ENCODE data around the gene KIF12.

KIF12 gene

DNA sequence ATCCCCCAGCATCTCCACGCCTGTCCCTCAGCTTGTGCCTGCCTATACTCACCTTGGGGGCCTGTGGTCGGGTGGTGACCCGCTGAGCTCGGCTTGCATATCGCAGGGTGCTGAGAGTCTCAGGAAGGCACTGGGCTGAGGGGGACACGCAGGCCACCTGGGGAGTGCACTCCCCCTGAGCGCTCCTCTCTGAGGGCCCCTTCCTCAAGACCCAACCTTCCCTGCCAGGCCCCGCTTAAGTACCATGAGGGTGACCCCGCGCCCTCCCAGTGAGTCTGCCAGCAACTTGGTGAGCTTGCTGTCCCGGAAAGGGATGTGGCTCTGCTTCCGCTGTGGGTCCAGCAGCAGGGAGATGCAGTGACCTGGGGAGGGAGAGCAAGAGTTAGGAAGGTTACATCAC is 4.1 kb downstream of the KIF12 start:
- FAIRE-seq (no peak), DNase-seq (ENCODE audit: insufficient read length, low spot score) (no peak)
- TF ChIP-seq, protein P1, sequence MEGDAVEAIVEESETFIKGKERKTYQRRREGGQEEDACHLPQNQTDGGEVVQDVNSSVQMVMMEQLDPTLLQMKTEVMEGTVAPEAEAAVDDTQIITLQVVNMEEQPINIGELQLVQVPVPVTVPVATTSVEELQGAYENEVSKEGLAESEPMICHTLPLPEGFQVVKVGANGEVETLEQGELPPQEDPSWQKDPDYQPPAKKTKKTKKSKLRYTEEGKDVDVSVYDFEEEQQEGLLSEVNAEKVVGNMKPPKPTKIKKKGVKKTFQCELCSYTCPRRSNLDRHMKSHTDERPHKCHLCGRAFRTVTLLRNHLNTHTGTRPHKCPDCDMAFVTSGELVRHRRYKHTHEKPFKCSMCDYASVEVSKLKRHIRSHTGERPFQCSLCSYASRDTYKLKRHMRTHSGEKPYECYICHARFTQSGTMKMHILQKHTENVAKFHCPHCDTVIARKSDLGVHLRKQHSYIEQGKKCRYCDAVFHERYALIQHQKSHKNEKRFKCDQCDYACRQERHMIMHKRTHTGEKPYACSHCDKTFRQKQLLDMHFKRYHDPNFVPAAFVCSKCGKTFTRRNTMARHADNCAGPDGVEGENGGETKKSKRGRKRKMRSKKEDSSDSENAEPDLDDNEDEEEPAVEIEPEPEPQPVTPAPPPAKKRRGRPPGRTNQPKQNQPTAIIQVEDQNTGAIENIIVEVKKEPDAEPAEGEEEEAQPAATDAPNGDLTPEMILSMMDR (IDR thresholded peaks at IDR 0.05; ENCODE audit: insufficient read depth, missing control alignments) = no peak

DNA sequence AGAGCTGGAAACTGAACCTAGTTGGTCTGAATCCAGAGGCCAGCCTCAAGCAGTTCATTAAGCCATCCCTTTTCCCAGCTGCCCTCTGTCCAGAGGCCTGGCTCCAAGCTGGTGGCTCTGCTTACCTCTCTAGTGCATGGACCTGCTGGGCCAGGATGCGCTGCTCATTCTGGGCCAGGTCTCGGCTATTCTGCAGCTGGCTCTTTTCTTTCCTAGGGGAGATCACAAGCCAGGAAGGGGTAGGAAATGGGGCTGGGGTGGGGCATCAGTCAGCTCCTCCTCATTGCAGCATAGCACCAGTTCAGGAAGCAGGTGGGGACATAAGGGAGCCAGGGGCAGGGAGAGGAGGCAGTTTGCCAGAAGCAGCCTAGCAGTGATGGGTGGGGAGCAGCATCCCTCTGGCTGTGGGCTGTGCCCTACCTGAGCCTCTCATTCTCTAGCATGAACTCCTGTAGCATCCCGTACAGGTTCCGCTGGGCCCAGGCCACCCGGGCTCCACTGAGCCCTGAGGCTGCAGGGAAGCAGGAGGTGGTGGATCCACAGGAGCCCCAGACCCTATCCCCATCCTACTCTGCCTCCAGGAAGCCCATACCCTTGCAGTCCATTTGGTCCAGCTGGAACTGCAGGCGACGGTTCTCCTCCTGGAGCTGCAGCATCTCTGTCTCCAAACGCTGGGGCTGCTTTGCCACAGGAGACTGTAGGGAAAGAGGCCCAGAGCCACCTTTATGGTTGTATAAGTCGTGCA is 5.2 kb downstream of the KIF12 start:
- DNase-seq (ENCODE audit: insufficient read length, low spot score) (no peak), FAIRE-seq (no peak)
- TF ChIP-seq, protein P1 (IDR thresholded peaks at IDR 0.05; ENCODE audit: insufficient read depth, missing control alignments) = no peak

DNA sequence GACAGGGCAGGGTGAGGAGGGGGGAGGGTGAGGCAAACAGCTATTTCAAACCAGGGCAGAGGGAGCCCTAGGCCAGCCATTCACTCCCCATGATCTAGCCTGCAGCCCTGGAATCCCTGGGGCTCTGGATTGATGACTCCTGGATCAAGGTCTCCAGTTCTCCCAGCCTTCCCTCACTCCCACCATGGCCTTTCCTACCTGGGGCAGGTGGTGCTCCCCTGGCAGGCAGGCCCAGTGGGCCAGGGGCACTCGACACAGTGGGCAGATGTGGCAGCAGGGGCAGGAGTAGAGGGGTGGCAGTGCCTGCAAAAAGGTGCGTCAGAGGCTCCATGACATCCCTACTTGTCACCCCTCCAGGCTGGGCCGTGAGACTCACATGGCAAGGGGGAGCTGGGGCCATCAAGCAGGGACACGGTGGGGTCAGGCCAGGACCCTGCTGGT is 6.0 kb downstream of the KIF12 start:
- no peak for FAIRE-seq
- TF ChIP-seq, protein P1 (IDR thresholded peaks at IDR 0.05; ENCODE audit: insufficient read depth, missing control alignments) = no peak
- DNase-seq (ENCODE audit: insufficient read length, low spot score) = no peak

DNA sequence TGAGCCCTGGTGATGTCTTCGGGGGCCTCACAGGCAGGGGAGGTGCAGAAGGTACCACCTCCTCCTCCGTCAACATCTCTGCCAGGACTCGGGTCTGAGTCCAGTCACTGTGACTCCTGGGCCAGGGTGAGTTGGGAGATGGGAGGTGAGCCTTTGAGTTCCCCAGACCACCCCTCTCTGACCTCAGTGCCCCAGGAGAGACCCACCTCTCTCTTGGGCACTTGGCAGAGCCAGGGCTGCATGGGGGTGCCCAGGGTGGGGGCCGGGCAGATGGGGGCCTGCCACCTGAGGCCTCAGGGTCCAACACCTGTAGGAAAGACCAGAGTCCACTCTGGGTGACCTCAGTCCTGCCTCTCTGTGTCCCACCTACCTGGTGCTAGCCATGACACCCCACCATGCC is 6.8 kb downstream of the KIF12 start:
- TF ChIP-seq, protein P1 (IDR thresholded peaks at IDR 0.05; ENCODE audit: insufficient read depth, missing control alignments) = no peak
- FAIRE-seq (no peak), DNase-seq (ENCODE audit: insufficient read length, low spot score) (no peak)

DNA sequence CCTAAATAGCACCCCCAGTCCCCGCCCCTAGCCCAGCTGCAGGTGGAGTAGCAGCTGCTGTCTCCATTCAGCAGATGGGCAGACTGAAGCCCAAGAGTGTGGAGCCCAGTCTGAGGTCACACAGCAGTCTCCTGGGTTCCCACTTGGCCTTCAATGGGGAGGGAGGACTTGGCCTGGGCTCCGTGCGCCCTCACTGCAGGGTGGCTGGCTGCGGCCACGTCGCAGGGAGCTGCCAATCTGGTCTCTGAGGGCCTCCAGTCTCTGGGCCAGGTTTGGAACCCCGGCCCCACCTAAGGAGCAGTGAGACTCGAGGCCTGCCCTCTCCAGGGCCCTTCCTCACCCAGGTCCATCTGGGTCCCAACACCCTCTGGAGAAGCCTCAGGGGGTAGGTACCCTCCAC is 7.4 kb downstream of the KIF12 start:
- TF ChIP-seq, protein P1 (IDR thresholded peaks at IDR 0.05; ENCODE audit: insufficient read depth, missing control alignments) = no peak
- DNase-seq (ENCODE audit: insufficient read length, low spot score) (no peak), FAIRE-seq (no peak)

DNA sequence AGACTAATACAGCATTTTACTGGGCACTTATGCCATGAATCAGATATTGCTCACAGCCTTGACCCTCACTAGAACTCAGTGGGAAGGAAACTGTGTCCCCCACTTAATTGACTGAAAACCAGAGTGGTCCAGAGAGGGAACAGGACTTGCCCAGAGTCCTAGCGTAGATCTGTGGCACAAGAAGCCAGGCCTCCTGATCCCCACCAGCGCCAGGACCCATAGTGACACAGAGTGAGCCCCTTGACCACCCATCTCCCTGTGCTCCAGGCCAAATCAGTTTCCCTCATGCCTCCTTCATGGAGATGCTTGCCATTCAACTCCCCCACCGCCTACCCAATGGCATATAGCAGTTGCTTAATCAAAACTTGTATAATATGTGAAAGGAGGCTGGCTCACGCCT is 8.3 kb downstream of the KIF12 start:
- TF ChIP-seq, protein P1 (IDR thresholded peaks at IDR 0.05; ENCODE audit: insufficient read depth, missing control alignments) = no peak
- DNase-seq (ENCODE audit: insufficient read length, low spot score) = no peak
- no peak for FAIRE-seq

DNA sequence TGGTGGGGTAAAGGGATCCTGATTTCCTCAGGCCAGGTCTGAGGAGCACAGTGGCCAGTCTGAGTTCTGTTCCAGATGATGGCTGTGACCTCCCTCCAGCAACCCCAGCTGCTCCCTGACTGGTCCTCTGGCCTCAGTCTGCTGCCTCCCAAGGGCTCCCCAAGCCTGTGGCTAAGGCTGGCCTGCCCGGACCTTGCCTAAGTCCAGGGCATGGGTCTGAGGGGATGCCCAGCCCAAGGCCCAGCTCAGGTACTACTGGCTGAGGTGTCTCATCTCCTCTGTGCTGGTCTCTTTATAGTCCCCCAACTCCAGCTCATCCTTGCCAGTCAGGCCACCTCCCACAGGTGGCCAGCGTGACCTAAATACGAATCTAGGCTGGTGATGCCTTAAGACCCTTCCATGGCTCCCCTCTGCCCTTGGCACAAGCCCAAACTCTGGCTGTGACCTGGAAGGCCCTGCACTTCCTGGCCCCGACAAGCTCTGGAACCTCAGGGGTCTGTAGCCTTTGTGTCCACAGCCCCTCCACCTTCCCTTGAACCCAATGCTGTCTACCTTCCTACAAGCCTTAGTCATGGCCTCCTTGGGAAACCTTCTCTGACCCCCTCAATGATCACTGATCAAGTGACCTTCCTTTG is 9.8 kb downstream of the KIF12 start:
- no peak for DNase-seq (ENCODE audit: insufficient read length, low spot score)
- TF ChIP-seq, protein P1 (IDR thresholded peaks at IDR 0.05; ENCODE audit: insufficient read depth, missing control alignments) = no peak
- FAIRE-seq = no peak

Measured in D721Med (cell line).